Endothelial cell (in vitro differentiated cells): Measurements from ENCODE around the gene GAREM1. TPM values are rescaled to one million over a fixed set of nuclear protein-coding genes. Genes with fewer than 3 reads are reported as not detected.

Source experiments
- DNase-seq: peaks from one replicate; pipeline ENCODE4 v3.0.0; 2021; ENCODE audit warnings: low spot score
- H3K27ac Mint-ChIP-seq: one replicate; pipeline ENCODE4 v1.8.0; 2021; ENCODE audit warnings: mixed read lengths, inconsistent platforms; ENCODE audit not compliant: unreplicated experiment
- H3K27me3 Mint-ChIP-seq: one replicate; pipeline ENCODE4 v1.8.0; 2021; ENCODE audit warnings: mild to moderate bottlenecking, moderate library complexity, mixed read lengths, inconsistent platforms; ENCODE audit not compliant: unreplicated experiment
- H3K36me3 Mint-ChIP-seq: one replicate; pipeline ENCODE4 v1.8.0; 2021; ENCODE audit warnings: mild to moderate bottlenecking, low read depth, mixed read lengths, inconsistent platforms; ENCODE audit not compliant: unreplicated experiment
- H3K4me1 Mint-ChIP-seq: one replicate; pipeline ENCODE4 v1.8.0; 2021; ENCODE audit warnings: mild to moderate bottlenecking, mixed read lengths, inconsistent platforms; ENCODE audit not compliant: unreplicated experiment
- H3K4me3 Mint-ChIP-seq: one replicate; pipeline ENCODE4 v1.8.0; 2021; ENCODE audit warnings: mild to moderate bottlenecking, mixed read lengths, inconsistent platforms; ENCODE audit not compliant: unreplicated experiment
- H3K9me3 Mint-ChIP-seq: one replicate; pipeline ENCODE4 v1.8.0; 2021; ENCODE audit warnings: mixed read lengths, inconsistent platforms; ENCODE audit not compliant: unreplicated experiment
- total RNA-seq: library from RNA; stranded (reverse); fragmentation: NEBNext Ultra II Directional; extraction: Animal tissue kit (Norgen Biotek cat#: 25700); gene quantifications from one replicate; pipeline ENCODE4 v1.2.1, GENCODE V29; 2021; ENCODE audit not compliant: unreplicated experiment
- TF ChIP-seq, protein P1 (sequence below): fragments of 200-600 bp; sonication (generic); IDR thresholded peaks from one replicate; pipeline ENCODE4 v1.5.0; 2021; ENCODE audit warnings: antibody characterized with exemption; ENCODE audit not compliant: unreplicated experiment

GAREM1 gene
- total RNA-seq, 1 donor from 2014 or later: 1.2 TPM

DNA sequence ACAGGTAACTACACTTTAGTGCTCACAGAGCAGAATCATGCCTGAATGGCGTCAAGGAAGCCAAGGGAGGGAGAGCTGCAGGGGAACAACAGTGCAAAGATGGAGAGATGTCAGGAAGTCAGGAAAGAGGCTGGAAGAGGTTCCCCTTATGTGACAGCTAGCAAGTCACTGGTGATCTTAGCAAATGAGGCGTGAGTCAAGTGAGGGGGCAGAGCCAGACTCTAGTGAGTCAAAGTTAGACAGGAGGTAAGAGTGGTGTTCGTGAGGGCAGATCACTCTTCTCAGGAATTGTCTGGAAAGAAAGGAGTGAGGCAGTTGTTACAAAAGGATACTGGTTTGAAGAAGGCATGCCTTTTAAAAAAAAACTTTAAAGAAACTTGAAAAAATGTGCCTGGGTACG lies 193.8 kb downstream of the GAREM1 start:
- Mint-ChIP-seq H3K27ac (no peak overlapping the region), H3K4me1 (no peaks in the 10 kb centered on the region), H3K36me3 (no peaks in the 10 kb centered on the region), H3K27me3 (peaks cover 5% of the 10 kb centered on the region), H3K9me3 (no peaks in the 10 kb centered on the region), H3K4me3 (no peak overlapping the region)
- TF ChIP-seq, protein P1, sequence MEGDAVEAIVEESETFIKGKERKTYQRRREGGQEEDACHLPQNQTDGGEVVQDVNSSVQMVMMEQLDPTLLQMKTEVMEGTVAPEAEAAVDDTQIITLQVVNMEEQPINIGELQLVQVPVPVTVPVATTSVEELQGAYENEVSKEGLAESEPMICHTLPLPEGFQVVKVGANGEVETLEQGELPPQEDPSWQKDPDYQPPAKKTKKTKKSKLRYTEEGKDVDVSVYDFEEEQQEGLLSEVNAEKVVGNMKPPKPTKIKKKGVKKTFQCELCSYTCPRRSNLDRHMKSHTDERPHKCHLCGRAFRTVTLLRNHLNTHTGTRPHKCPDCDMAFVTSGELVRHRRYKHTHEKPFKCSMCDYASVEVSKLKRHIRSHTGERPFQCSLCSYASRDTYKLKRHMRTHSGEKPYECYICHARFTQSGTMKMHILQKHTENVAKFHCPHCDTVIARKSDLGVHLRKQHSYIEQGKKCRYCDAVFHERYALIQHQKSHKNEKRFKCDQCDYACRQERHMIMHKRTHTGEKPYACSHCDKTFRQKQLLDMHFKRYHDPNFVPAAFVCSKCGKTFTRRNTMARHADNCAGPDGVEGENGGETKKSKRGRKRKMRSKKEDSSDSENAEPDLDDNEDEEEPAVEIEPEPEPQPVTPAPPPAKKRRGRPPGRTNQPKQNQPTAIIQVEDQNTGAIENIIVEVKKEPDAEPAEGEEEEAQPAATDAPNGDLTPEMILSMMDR: no peak
- no peak for DNase-seq

DNA sequence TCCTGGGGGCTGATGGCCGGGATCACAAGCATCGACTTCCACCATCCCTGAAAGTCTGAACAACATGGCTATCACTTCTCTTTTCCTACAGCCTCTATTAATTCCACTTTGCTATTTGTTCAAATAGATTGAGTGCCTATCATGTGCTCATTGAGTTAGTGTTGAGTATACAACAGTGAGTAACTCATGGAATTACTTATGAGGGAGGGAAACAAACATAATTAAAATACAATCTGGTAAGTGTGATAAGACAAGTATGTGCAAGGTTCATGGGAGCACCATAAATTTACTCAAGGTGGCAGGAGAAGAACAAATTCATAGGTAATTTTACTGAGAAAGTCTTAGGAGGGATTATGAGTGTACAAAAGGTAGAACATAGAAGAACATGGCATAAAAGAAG lies 194.4 kb downstream of the GAREM1 start:
- H3K4me1 Mint-ChIP-seq: no peaks in the 10 kb centered on the region
- H3K27ac Mint-ChIP-seq: no peak overlapping the region
- DNase-seq: no peak
- no peaks in the 10 kb centered on the region for H3K36me3 Mint-ChIP-seq
- H3K4me3 Mint-ChIP-seq: no peak overlapping the region
- no peaks in the 10 kb centered on the region for H3K9me3 Mint-ChIP-seq
- TF ChIP-seq, protein P1: no peak
- H3K27me3 Mint-ChIP-seq: peaks cover 5% of the 10 kb centered on the region

- no peak for DNase-seq
- H3K9me3 Mint-ChIP-seq: no peaks in the 10 kb centered on the region
- no peak overlapping the region for H3K27ac Mint-ChIP-seq
- no peaks in the 10 kb centered on the region for H3K36me3 Mint-ChIP-seq
- no peak overlapping the region for H3K4me3 Mint-ChIP-seq
- TF ChIP-seq, protein P1: no peak
- H3K4me1 Mint-ChIP-seq: no peaks in the 10 kb centered on the region
- peaks cover 5% of the 10 kb centered on the region for H3K27me3 Mint-ChIP-seq
These were observed 195.5 kb downstream of the GAREM1 start for GRCh38 chr18:32275221-32275620.

- TF ChIP-seq, protein P1: no peak
- no peak for DNase-seq
- peaks cover 5% of the 10 kb centered on the region for H3K27me3 Mint-ChIP-seq
- H3K4me3 Mint-ChIP-seq: no peak overlapping the region
- H3K4me1 Mint-ChIP-seq: no peaks in the 10 kb centered on the region
- no peaks in the 10 kb centered on the region for H3K36me3 Mint-ChIP-seq
- no peaks in the 10 kb centered on the region for H3K9me3 Mint-ChIP-seq
- no peak overlapping the region for H3K27ac Mint-ChIP-seq
These were observed 196.4 kb downstream of the GAREM1 start for GRCh38 chr18:32274307-32274706.

DNA sequence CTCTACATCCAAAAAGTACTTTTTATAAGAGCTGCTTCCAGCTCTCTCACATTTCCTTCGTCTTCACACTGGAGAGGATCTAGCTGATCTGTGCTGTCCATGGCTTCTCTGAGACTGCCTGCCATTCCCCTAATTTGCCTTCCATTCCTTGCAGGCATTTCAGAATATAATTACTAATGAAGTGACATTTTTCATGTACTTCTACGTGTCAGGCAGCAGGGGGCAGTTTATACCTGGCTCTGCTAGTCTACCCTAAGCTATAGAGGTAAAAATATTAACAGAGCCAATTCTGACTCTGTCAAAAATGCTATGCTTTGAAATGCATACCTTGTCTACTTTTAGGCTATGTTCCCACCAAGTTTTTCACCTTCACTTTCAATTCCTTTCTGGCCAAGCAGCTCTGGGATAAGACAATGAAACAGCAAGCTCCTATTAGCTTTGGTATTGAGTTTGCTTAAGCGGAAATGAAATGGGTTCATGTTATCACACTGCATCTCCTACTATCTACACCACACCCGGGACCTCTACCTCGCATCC lies 198.9 kb downstream of the GAREM1 start:
- H3K4me3 Mint-ChIP-seq: no peak overlapping the region
- H3K27ac Mint-ChIP-seq: no peak overlapping the region
- H3K27me3 Mint-ChIP-seq: peaks cover 2% of the 10 kb centered on the region
- TF ChIP-seq, protein P1: peak; percentile 79
- H3K4me1 Mint-ChIP-seq: no peaks in the 10 kb centered on the region
- DNase-seq: peak; percentile 56
- no peaks in the 10 kb centered on the region for H3K9me3 Mint-ChIP-seq
- H3K36me3 Mint-ChIP-seq: no peaks in the 10 kb centered on the region
